DMS79 treated with DMSO at 0.1 percent for 48 hours (cell line): Measurements from ENCODE around the gene IQSEC1.

Experiments used
- DNase-seq: peaks from one replicate; lab custom pipeline; 2025; lab: John Stamatoyannopoulos, UW

IQSEC1 gene

GRCh38 chr3:13067778-13068177 lies 5.5 kb downstream of the IQSEC1 start:
- no peak for DNase-seq

DNA sequence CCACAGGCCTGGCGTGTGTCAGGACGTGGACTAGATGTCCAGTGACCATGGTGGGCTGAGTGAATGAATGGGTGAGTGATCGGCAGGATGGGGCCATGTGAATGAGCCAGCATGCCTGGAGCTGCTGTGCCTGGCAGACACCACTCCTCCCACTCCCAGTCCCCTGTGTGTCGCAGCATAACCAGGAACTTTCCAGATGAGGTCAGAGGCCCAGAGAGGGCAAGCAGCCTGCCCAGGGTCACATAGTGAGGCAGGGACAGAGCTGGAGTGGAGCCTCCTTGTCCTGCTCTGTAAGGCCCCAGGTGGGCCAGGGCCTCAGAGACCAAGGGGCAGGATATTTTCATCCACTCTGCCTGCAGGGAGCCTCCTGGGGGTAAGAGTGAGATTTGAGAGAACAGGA lies 6.4 kb downstream of the IQSEC1 start:
- DNase-seq, result no peak

DNA sequence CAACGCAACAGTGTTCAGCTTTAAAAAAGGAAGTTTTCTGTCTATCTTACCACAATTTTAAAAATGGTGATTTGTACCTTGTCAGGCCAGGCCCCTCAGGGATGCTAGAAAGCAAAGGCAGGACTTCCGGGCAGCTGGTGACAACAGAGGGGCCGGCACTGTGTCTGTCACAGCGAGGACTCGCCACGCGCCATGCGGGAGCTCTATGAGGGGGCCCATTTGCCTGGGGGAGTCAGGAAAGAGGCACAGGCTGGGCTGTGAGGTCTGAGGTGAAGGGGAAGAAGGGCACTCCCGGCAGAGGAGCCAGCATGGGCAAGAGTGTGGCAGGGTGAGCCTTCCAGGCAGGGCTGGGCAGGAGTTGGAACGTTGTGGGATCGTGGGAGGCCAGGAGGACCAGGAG lies 7.0 kb downstream of the IQSEC1 start:
- DNase-seq, result no peak

- no peak for DNase-seq
These were observed 7.5 kb downstream of the IQSEC1 start for GRCh38 chr3:13065727-13066126.

GRCh38 chr3:13064964-13065363 lies 8.3 kb downstream of the IQSEC1 start:
- DNase-seq, result no peak

- no peak for DNase-seq
These were observed 8.9 kb downstream of the IQSEC1 start for GRCh38 chr3:13064159-13064868.

DNA sequence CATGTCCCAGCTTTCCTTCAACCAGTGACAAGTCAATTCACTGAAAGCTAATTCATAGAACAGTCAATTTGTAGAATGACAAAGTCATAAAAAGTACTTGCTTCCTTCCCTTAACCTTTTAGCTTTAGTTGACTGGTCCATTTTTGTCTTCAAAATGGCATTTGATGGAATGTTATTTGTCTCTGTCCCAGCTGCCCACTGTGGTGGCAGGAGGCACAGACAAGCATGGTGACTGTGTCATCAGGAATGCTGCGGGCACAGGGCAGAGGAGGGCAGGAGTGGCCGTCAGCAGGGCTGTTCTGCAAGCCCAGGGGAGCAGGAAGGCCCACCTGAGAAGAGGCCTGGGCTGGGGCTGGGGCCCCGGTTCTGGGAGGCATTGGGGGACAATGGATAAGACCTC lies 10.0 kb downstream of the IQSEC1 start:
- DNase-seq, result no peak

GRCh38 chr3:13062647-13063046 lies 10.6 kb downstream of the IQSEC1 start:
- no peak for DNase-seq

- no peak for DNase-seq
These were observed 12.8 kb downstream of the IQSEC1 start for GRCh38 chr3:13060341-13060910.

GRCh38 chr3:13058346-13059120 lies 14.7 kb downstream of the IQSEC1 start:
- DNase-seq, result no peak

GRCh38 chr3:13057282-13058040 lies 15.8 kb downstream of the IQSEC1 start:
- DNase-seq, result no peak

GRCh38 chr3:13055634-13056033 lies 17.6 kb downstream of the IQSEC1 start:
- no peak for DNase-seq

DNA sequence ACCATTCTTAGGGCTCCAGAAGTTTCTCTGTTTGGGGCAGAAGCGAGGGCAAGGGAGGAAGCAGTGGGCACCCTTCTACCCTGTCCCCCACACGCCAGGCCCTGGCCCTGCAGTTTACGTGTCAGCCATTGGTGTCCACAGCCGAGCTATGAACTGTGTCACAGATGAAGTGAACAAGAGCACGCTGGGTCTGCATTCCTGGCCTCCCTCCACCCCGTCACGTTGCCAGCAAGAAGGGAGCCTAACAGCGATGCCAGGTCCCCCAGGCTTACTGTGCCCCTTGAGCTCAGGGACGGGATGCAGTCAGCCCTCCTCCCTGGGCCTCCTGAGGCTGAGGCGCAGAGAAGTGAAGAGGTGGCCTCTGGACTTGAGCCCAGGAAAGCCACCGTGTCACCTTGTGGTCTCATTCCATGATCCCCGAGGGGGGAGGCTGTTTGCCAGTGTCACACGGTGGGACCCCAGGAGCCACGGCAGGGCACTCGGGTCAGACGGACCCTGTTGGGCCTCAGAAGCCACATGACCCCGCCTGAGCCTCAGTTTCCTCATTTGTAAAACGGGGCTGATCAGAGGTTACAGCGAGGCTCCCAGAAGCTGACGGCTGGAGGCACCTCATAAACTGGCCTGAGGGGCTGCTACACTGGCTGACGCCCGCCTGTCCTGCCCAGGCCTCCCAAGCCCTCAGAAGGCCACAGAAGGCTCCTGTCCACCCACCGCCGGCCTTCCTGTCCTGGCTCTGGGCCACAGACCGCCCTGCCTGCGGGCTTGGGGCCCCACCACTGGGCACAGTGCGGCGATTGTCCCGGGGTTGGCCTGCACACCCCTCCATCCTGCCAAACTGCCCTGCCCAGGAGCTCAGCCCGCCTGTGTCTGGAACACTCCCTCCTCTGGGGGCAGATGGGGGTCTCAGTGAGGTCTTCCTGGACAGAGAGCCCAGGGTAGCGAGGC lies 18.6 kb downstream of the IQSEC1 start:
- no peak for DNase-seq

DNA sequence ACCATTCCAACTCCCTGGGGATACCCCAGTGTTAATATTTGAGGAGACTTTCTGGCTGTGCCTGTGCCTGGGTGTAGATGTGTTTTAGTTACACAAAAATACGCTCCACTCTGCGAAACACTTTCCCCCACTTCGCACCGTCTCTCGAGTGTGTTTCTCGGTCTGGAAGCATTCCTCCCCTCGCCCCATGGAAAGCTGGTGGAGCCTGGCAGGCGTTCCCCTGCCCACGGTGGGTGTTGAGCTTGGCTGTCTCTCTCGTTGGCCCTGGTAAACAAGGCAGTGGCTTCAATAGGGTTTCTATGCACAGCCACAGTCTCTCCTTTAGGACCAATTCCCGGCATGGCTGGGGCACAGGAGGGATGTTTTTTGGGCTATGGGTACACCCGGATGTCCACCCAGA lies 19.3 kb downstream of the IQSEC1 start:
- DNase-seq, result no peak

GRCh38 chr3:13053420-13053819 lies 19.8 kb downstream of the IQSEC1 start:
- no peak for DNase-seq

GRCh38 chr3:13052191-13052820 lies 20.9 kb downstream of the IQSEC1 start:
- no peak for DNase-seq

DNA sequence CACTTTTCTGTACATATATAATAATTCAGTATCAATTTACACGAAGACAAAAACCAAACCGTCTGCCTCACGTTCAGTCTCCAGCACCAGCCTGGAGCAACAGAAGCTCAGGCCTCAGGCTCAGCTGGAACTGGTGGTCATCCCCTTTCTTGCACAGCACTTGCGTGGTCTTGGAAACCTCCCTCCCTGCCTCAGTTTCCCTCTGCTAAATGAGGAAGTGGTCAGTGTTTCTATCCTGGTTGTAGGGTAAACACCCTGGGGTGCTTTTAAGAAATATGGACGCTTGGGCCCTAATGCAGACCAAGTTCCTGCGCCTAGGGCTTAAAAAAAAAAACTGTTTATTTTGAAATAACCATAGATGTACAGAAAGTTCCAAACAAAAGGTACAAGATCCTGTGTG lies 21.6 kb downstream of the IQSEC1 start:
- no peak for DNase-seq

- no peak for DNase-seq
These were observed 22.2 kb downstream of the IQSEC1 start for GRCh38 chr3:13051066-13051465.

DNA sequence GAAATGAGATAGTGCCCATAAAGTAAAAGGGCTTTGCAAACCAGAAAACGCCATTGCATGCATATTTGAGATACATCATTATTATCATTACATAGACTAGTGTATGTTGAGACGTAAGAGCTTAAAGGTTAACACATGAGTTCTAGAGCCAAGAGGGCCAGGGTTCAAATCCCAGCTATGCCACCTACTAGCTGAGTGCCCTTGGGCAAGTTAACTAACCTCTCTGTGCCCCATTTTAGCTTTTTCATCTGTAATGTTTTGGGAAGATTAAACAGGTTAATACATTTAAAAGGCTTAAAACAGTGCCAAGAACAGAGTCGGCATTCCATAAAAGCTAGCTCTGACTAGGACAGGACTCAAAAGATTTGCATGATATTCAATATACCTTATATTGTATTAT lies 22.8 kb downstream of the IQSEC1 start:
- DNase-seq, result no peak

DNA sequence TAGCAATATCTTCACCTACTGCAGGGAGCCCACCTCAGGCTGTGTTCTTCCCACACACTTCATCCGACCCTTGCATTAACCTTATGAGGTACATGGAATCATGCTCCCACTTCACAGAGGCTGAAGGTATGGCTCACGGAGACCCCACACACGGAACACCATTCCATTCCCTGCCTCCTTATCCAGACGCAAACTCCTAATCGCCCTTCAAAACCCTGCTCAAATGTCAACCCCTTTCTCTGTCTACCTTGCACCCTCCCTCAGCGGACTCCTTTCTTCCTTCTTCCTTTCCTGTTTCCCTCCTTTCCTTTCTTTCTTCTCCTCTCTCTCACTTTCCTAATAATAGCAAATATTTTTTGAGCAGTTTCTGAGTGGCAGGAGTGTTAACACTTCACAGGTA lies 23.8 kb downstream of the IQSEC1 start:
- no peak for DNase-seq
